GM20000 (cell line): ENCODE data around the gene RDH13.
"Not testable (repeated sequence)": the region's sequence is repeated elsewhere in the genome, so short reads cannot be mapped to it uniquely, and the experiment has no call there.

Experiments used
- DNase-seq: peaks from one replicate; pipeline ENCODE4 v3.0.0; 2012; ENCODE audit warnings: low spot score
- TF ChIP-seq, protein P1 (sequence below): IDR thresholded peaks from 2 replicates; pipeline ENCODE4 v1.5.1; 2012; ENCODE audit warnings: mild to moderate bottlenecking, control low read depth; ENCODE audit errors: extremely low read depth, missing control alignments

Gene RDH13

DNA sequence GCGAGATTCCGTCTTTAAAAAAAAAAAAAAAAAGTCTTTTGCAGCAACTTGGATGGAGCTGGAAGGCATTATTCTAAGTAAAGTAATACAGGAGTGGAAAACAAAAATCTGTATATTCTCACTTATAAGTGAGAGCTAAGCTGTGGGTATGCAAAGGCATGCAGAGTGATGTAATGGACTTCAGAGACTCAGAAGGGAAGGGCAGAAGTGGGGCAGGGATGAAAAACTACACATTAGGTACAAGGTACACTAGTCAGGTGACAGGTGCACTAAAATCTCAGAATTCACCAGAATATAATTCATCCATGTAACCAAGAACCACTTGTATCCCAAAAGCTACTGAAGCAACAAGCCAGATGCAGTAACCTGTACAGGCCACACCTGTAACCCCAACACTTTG is 26.9 kb downstream of the RDH13 start:
- TF ChIP-seq, protein P1, sequence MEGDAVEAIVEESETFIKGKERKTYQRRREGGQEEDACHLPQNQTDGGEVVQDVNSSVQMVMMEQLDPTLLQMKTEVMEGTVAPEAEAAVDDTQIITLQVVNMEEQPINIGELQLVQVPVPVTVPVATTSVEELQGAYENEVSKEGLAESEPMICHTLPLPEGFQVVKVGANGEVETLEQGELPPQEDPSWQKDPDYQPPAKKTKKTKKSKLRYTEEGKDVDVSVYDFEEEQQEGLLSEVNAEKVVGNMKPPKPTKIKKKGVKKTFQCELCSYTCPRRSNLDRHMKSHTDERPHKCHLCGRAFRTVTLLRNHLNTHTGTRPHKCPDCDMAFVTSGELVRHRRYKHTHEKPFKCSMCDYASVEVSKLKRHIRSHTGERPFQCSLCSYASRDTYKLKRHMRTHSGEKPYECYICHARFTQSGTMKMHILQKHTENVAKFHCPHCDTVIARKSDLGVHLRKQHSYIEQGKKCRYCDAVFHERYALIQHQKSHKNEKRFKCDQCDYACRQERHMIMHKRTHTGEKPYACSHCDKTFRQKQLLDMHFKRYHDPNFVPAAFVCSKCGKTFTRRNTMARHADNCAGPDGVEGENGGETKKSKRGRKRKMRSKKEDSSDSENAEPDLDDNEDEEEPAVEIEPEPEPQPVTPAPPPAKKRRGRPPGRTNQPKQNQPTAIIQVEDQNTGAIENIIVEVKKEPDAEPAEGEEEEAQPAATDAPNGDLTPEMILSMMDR: no peak
- no peak for DNase-seq

DNA sequence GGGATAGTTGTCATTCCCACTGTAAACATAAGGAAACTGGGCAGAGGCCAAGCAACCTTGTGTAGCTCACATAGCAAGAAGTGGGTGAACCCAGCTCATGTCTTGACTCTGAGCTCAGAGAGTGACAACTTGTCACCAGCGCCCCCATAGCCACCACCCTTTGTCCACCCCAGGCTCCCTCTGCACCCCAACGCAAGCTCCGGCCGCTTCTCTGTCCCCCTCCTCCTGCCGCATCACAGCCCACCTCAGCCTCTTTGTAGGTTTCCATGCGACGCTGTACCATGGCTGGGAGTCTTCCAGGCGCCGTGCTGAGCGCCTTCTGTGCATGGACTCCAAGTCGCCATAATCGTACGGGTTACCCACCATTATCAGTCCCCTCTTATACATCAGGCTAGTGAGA is 28.2 kb downstream of the RDH13 start:
- DNase-seq: no peak
- TF ChIP-seq, protein P1: no peak

DNA sequence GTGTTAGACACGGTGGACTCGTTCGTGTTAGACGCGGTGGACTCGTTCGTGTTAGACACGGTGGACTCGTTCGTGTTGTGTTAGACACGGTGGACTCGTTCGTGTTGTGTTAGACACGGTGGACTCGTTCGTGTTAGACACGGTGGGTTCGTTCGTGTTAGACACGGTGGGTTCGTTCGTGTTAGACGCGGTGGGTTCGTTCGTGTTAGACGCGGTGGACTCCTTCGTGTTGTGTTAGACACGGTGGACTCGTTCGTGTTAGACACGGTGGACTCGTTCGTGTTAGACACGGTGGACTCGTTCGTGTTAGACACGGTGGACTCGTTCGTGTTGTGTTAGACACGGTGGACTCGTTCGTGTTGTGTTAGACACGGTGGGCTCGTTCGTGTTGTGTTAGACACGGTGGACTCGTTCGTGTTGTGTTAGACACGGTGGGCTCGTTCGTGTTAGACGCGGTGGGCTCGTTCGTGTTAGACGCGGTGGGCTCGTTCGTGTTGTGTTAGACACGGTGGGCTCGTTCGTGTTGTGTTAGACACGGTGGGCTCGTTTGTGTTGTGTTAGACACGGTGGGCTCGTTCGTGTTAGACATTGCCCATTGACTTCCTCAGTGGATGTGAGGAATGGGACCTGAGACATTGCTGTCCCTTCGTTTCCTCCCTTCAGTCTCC is 29.8 kb downstream of the RDH13 start:
- DNase-seq: not testable (repeated sequence)

DNA sequence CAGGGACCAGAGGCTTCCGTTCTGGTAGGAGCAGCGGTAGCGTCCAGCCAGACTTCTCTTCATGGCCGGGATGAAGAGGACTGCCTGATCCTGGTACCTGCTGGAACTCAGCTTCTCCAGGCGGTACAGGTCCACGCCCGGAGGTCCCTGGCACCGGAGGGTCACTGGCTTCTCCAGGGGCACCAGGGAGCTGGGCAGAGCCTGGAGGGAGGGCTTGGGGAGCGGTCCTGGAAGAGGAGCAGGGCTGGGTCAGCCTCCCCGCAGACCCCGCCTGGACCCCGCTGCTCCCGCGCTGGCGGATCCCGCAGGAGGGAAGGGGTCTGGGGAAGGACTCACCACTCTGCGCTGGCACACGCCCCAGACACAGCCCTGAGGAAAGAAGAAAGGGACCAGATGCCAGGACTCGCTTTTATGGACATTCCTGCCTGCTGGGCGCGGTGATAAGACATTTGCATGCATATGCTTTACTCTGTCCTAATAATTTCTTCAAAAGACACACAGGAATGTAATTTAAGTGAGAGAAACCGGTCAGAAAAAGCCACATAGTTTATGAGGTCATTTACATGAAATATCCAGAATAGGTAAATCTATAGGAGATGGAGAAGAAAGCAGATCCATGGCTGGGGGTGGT is 30.7 kb downstream of the RDH13 start:
- no peak for DNase-seq
- TF ChIP-seq, protein P1: no peak

DNA sequence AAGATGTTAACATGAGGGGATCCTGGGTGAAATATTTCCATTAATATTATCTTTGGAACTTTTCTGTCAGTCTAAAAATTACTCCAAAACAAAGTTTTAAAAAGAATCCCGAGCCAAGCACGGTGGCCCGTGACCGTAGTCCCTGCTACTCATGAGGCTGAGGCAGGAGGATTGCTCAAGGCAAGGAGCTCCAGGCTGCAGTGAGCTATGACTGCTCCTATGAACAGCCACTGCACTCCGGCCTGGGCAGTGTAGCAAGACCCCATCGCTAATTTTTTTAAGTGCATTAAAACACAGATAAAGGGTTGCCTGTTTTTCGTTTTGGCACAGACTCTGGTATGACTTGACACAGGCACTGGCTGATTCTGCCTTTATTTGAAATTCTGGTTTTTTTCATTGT is 31.8 kb downstream of the RDH13 start:
- TF ChIP-seq, protein P1: no peak
- no peak for DNase-seq

DNA sequence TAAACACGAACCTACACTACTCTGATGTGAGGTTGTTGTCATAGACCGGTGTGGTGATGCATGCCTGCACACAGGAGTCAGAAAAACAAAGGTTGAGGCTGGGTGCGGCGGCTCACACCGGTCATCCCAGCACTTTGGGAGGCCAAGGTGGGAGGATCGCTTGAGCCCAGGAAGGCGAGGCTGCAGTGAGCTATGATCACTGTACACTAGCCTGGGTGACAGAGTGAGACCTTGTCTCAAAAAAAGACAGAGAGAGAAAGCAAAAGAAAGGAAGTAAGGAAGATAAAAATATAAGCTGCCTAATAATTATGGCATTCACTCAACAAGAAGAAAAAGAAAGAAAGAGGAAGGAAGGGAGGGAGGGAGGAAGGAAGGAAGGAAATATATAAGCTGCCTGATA is 34.2 kb downstream of the RDH13 start:
- no peak for DNase-seq
- TF ChIP-seq, protein P1: no peak

DNA sequence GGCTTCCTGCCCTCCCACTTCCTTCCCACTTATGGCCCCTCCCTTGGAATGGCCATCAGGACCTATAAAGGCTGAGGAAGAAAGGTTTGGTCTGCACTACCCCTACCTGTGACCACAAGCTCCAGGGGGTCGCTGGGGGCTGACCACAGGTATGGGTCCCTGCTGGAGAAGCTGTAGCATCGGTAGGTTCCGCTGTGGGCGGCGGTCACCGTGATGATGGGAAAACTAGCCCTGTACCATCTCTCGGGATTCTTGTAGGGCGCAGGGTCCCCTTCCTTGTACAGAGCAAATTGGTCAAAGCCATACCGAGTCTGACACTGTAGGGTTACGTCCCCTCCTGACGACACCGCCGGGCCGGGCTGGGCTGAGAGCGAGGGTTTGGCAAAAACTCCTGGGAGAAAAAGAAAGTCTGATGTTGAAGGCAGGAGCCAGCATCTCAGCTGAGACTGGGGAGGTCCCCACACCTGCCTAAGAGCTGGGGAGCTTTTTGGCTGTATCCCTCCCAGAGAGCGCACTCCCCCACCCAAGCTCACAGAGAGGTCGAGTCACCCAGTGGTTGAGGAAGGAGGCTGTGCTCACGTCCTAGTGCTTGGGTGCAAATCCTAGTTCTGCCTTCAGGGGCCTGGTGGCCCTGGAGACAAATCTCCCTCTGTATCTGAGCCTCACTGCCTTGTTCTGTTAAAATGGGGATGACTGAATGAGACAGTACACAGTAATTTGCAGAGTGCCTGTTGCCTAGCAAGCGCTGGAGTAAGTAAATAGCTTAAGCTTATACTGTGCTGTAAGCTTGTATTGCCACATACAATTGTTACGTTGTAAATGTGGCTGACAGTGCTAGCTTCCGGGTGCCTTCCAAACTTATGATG is 35.2 kb downstream of the RDH13 start:
- DNase-seq: no peak
- TF ChIP-seq, protein P1: no peak

DNA sequence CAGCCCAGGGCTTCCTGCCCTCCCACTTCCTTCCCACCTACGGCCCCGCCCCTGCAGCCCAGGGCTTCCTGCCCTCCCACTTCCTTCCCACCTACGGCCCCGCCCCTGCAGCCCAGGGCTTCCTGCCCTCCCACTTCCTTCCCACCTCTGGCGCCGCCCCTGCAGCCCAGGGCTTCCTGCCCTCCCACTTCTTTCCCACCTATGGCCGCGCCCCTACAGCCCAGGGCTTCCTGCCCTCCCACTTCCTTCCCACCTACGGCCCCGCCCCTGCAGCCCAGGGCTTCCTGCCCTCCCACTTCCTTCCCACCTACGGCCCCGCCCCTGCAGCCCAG is 35.8 kb downstream of the RDH13 start:
- not testable (repeated sequence) for DNase-seq
